WERI-Rb-1 (cell line): ENCODE measurements around the gene SPINK7.

Experiments
- DNase-seq: peaks from one replicate; pipeline ENCODE4 v3.0.0-alpha.2; 2020
- H3K27ac ChIP-seq: fragments of 250-450 bp; sonication (Bioruptor Pico); 2 replicates; pipeline ENCODE4 v1.5.1; 2020; ENCODE audit warnings: mild to moderate bottlenecking, moderate library complexity
- H3K27me3 ChIP-seq: fragments of 250-450 bp; sonication (Bioruptor Pico); 2 replicates; pipeline ENCODE4 v1.5.1; 2021; ENCODE audit warnings: mild to moderate bottlenecking, low read depth, moderate library complexity; ENCODE audit not compliant: insufficient read depth, severe bottlenecking
- H3K36me3 ChIP-seq: fragments of 250-450 bp; sonication (Bioruptor Pico); 2 replicates; pipeline ENCODE4 v1.5.1; 2020; ENCODE audit warnings: mild to moderate bottlenecking, moderate library complexity
- H3K4me3 ChIP-seq: 2 replicates; pipeline ENCODE4 v1.5.1; 2011; ENCODE audit warnings: low read depth, mild to moderate bottlenecking, control low read depth, low read length
- H3K9me3 ChIP-seq: fragments of 250-450 bp; sonication (Bioruptor Pico); 2 replicates; pipeline ENCODE4 v1.5.1; 2021; ENCODE audit warnings: mild to moderate bottlenecking, moderate library complexity; ENCODE audit not compliant: severe bottlenecking
- CTCF ChIP-seq: IDR thresholded peaks from 2 replicates; pipeline ENCODE4 v1.5.1; 2011; ENCODE audit warnings: low read depth, mild to moderate bottlenecking, control low read depth, inconsistent platforms, low read length

SPINK7 gene

GRCh38 chr5:148342371-148343045, 30.3 kb downstream of the SPINK7 start:
- no peak overlapping the region for H3K4me3 ChIP-seq
- H3K27me3 ChIP-seq = no peaks in the 10 kb centered on the region
- no peak for DNase-seq
- no peak overlapping the region for H3K27ac ChIP-seq
- H3K36me3 ChIP-seq = no peaks in the 10 kb centered on the region
- no peaks in the 10 kb centered on the region for H3K9me3 ChIP-seq
- no peak for TF ChIP-seq CTCF

- Histone ChIP-seq H3K27ac (no peak overlapping the region), H3K36me3 (no peaks in the 10 kb centered on the region), H3K4me3 (no peak overlapping the region), H3K27me3 (no peaks in the 10 kb centered on the region), H3K9me3 (no peaks in the 10 kb centered on the region)
- no peak for DNase-seq
- TF ChIP-seq CTCF = no peak
Measured at GRCh38 chr5:148343046-148343407, 30.8 kb downstream of the SPINK7 start.

GRCh38 chr5:148343603-148344487, 31.6 kb downstream of the SPINK7 start:
- no peaks in the 10 kb centered on the region for H3K36me3 ChIP-seq
- H3K9me3 ChIP-seq = no peaks in the 10 kb centered on the region
- H3K4me3 ChIP-seq = no peak overlapping the region
- no peaks in the 10 kb centered on the region for H3K27me3 ChIP-seq
- H3K27ac ChIP-seq = no peak overlapping the region
- no peak for DNase-seq
- TF ChIP-seq CTCF = no peak

GRCh38 chr5:148347706-148348105, 35.5 kb downstream of the SPINK7 start:
- H3K36me3 ChIP-seq = no peaks in the 10 kb centered on the region
- no peak for DNase-seq
- no peak overlapping the region for H3K4me3 ChIP-seq
- no peak overlapping the region for H3K27ac ChIP-seq
- no peaks in the 10 kb centered on the region for H3K9me3 ChIP-seq
- no peaks in the 10 kb centered on the region for H3K27me3 ChIP-seq
- no peak for TF ChIP-seq CTCF

GRCh38 chr5:148352696-148353095, 40.5 kb downstream of the SPINK7 start:
- no peak for DNase-seq

More at GRCh38 chr5:148352696-148353095, 40.5 kb downstream of the SPINK7 start:
- Histone ChIP-seq H3K4me3 (no peak overlapping the region), H3K27me3 (no peaks in the 10 kb centered on the region), H3K36me3 (no peaks in the 10 kb centered on the region), H3K9me3 (no peaks in the 10 kb centered on the region), H3K27ac (no peak overlapping the region)
- no peak for TF ChIP-seq CTCF
